Measurements from ENCODE around the gene RAB39B. TPM values are rescaled to one million over a fixed set of nuclear protein-coding genes. Genes with fewer than 3 reads are reported as not detected.
A peak's percentile ranks its signal among the peaks of the same experiment; 100 is the strongest.

RAB39B gene
- total RNA-seq, 2 experiments from 2014 or later: 5.6 to 5.7 TPM

DNA sequence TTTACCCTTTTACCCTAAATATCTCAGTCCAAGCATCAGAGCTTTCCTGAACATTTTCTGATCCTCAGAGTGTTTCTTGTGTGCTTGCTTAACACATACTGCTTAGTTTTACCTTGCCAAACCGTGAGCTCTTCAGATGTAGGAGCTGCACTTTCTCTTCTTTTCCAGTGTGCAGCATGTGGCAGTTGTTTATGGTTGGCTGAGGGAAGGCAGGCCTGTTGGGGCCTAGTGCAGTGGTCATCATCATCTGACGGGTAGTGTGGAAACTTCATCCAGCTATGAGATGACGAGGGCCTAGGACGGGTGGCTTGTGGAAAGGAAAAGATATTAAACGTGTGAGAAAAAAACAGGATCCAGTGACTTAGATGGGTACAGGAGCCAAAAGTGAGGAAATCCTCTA lies 26.6 kb downstream of the RAB39B start:
- Mint-ChIP-seq H3K9me3 (no peaks in the 10 kb centered on the region), H3K36me3 (ENCODE audit: low read depth) (peaks cover 58% of the 10 kb centered on the region), H3K4me3 (no peak overlapping the region), H3K27me3 (no peaks in the 10 kb centered on the region), H3K27ac (no peak overlapping the region), H3K4me1 (ENCODE audit: low read depth) (no peaks in the 10 kb centered on the region)
- no peak for ATAC-seq (ENCODE audit: poor library complexity)
- POLR2A ChIA-PET: no interaction called here
- no peak for DNase-seq
- H3K27ac ChIP-seq (ENCODE audit: low read depth in 1 of 2, low read length in 2 of 2): no peak overlapping the region
- no peaks in the 10 kb centered on the region for H3K27me3 ChIP-seq (ENCODE audit: control insufficient read depth in 1 of 2, insufficient read depth in 2 of 2, low read length in 2 of 2)
- H3K36me3 ChIP-seq (ENCODE audit: insufficient read depth, low read length): peaks cover 44% of the 10 kb centered on the region
- intact Hi-C loops (cut with DNase I, micrococcal nuclease): no loop called here
- H3K4me3 ChIP-seq (ENCODE audit: low read length): no peak overlapping the region
- CTCF ChIA-PET: interaction anchor here (1.2 kb wide), 1 partner anchor 12 kb away, joined by 3 read pairs; no protein-coding TSS in a partner anchor
- H3K4me1 ChIP-seq (ENCODE audit: insufficient read depth, low read length): no peaks in the 10 kb centered on the region
- no peaks in the 10 kb centered on the region for H3K9me3 ChIP-seq (ENCODE audit: control insufficient read depth in 1 of 2, insufficient read depth in 1 of 2, low read length in 2 of 2)
- no peak for TF ChIP-seq CTCF (IDR thresholded peaks at IDR 0.05)

GRCh38 chrX:155235891-155236290 lies 28.4 kb downstream of the RAB39B start:
- Histone ChIP-seq H3K4me1 (ENCODE audit: insufficient read depth, low read length) (no peaks in the 10 kb centered on the region), H3K27me3 (ENCODE audit: control insufficient read depth in 1 of 2, insufficient read depth in 2 of 2, low read length in 2 of 2) (no peaks in the 10 kb centered on the region), H3K4me3 (ENCODE audit: low read length) (no peak overlapping the region), H3K27ac (ENCODE audit: low read depth in 1 of 2, low read length in 2 of 2) (no peak overlapping the region), H3K36me3 (ENCODE audit: insufficient read depth, low read length) (peaks cover 59% of the 10 kb centered on the region), H3K9me3 (ENCODE audit: control insufficient read depth in 1 of 2, insufficient read depth in 1 of 2, low read length in 2 of 2) (no peaks in the 10 kb centered on the region)
- Mint-ChIP-seq H3K4me3 (no peak overlapping the region), H3K4me1 (ENCODE audit: low read depth) (peaks cover 6% of the 10 kb centered on the region), H3K9me3 (no peaks in the 10 kb centered on the region), H3K27ac (no peak overlapping the region), H3K27me3 (no peaks in the 10 kb centered on the region), H3K36me3 (ENCODE audit: low read depth) (peaks cover 66% of the 10 kb centered on the region)
- TF ChIP-seq CTCF (IDR thresholded peaks at IDR 0.05): no peak
- intact Hi-C loops (cut with DNase I, micrococcal nuclease): no loop called here
- POLR2A ChIA-PET: no interaction called here
- DNase-seq: no peak
- ATAC-seq (ENCODE audit: poor library complexity): no peak
- CTCF ChIA-PET: interaction anchor here (1.6 kb wide), 1 partner anchor 19 kb away, joined by 4 read pairs; the partner anchor contains the start of gene VBP1

- no peaks in the 10 kb centered on the region for H3K9me3 ChIP-seq (ENCODE audit: control insufficient read depth in 1 of 2, insufficient read depth in 1 of 2, low read length in 2 of 2)
- no peak for DNase-seq
- Mint-ChIP-seq H3K27me3 (no peaks in the 10 kb centered on the region), H3K4me1 (ENCODE audit: low read depth) (peaks cover 21% of the 10 kb centered on the region), H3K9me3 (no peaks in the 10 kb centered on the region), H3K27ac (peak overlapping the region; percentile 39), H3K4me3 (no peak overlapping the region), H3K36me3 (ENCODE audit: low read depth) (peaks cover 72% of the 10 kb centered on the region)
- no peak overlapping the region for H3K27ac ChIP-seq (ENCODE audit: low read depth in 1 of 2, low read length in 2 of 2)
- ATAC-seq (ENCODE audit: poor library complexity): no peak
- TF ChIP-seq CTCF (IDR thresholded peaks at IDR 0.05): no peak
- CTCF ChIA-PET: no interaction called here
- no peak overlapping the region for H3K4me3 ChIP-seq (ENCODE audit: low read length)
- H3K27me3 ChIP-seq (ENCODE audit: control insufficient read depth in 1 of 2, insufficient read depth in 2 of 2, low read length in 2 of 2): no peaks in the 10 kb centered on the region
- H3K36me3 ChIP-seq (ENCODE audit: insufficient read depth, low read length): peaks cover 68% of the 10 kb centered on the region
- POLR2A ChIA-PET: no interaction called here
- intact Hi-C loops (cut with DNase I, micrococcal nuclease): no loop called here
- H3K4me1 ChIP-seq (ENCODE audit: insufficient read depth, low read length): no peaks in the 10 kb centered on the region
Observed at GRCh38 chrX:155231163-155231562, 33.1 kb downstream of the RAB39B start.
